NOMO-1 (cell line): Measurements from ENCODE around the gene APOBEC3B.
"Not testable (repeated sequence)": the region's sequence is repeated elsewhere in the genome, so short reads cannot be mapped to it uniquely, and the experiment has no call there.

ENCODE experiments used
- DNase-seq, 2 experiments: peaks; one replicate each; lab custom pipeline; 2025; ENCODE audit not compliant: unreplicated experiment in 2 of 2; lab: John Stamatoyannopoulos, UW

Gene APOBEC3B

DNA sequence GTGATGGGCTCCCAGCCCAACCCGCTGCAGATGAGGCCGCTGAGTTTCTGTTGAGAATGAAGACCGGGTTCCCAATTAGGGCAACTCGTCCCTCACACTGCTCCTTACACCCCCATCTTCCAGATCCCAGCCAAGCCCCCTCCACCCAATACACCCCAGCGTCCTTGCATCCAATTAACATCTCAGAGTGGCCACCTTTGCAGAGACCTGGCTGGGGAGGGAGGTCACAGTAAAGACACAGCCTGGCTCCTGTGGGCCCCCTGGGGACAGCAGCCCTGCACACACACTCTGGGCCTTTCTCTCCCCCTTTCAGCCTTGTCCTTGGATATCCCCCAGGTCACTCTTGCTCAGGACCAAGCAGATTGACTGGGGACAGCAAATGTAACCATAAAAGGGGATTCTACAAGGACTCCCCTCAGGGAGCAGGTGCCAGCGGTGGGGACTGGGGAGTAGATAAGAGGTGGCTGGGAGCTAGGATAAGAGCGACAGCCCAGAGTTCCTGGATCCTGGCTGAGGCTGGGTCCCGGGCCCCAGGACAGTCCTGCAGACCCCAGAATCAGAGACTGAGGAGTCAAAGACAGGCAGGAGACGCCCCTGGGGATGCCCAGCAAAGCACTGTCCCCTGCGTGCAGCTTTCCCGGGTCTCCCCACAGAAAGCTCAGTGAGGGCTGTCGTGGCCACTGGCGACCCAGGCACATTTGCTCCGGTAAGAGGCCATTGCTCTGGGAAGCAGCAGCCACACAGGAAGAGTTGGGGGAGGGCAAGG is 16.4 kb upstream of the APOBEC3B start:
- DNase-seq, result no peak

DNA sequence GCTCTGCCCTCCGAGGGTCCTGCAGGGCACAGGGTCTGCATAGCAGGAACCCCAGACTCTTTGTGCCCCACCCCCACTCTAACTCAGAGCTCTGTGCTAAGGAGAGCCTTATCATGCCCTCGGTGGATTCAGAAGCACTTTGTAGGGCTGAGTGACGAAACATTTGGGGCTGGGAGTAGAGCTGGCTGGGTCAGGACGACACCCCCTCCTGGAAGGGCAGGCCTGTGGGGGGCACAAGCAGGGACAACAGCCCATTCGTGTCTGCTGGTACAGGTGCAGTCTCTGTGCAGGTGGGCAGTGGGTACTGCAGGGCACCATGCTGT is 15.8 kb upstream of the APOBEC3B start:
- DNase-seq, result no peak

DNA sequence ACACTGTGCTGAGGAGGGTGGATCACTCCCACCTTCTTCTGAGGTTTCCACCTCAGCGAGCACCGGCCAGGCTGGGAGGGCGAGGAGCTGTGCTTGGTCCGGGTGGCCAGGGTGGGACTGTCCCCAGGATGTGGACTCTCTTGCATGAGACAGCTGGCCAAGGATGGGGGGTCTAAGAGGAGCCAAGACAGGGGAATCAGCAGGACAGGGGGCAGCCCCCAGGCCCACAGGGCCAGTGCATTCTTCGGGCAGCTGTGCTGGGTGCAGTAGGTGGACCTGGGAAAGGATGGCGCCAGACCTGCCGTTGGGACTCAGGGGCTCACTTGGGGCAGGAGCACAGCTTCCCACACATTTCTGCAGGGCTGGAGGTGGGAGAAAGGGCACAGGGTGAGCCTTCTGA is 15.2 kb upstream of the APOBEC3B start:
- no peak for DNase-seq

DNA sequence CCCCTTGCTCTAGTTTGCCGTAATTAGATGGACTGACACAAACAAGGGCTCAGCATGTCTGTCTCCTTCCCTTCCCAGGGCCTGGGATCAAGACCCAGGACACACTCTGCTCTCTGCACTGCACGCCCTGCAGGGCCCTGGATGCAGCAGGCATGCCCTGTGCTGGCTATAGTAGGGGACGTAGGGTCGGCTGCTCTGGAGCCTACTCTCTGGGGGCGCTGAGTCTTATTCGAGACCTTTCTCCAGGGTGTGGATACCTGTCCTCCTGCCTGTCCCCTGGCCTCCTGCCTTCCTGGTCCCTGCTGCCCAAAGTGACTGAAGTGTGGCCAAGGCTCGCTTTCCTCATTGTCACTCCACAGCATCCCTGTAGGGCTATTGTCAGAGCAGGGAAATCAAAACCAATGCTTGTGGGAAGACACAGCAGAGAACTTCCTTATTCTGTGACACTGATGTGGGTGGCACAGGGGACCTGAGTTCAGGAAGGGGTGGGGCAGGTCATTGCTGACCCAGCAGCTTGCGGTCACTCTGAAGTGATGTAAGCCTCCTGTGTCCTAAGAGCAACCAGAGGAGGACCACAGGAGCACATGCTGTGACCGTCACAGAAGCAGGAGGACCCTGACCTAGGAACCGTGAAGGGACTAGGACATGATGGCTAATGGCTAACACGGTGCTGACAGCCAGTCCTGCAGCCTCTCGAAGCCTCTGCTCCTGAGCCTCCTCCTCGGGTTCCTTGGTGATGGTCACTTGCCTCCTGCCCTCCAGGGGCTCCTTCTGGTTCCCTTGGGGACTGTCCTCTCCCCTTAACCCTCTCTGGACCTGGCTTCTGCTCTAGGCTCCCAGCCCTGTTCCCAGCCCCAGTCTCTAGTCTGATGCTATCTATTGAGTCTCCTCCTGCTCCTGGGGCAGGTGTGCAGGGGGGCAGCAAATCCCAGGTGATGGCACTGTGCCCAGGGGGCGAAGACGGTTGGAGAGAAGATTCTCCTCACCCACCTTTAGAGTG is 14.4 kb upstream of the APOBEC3B start:
- DNase-seq, result peak; percentile 83 to 87

DNA sequence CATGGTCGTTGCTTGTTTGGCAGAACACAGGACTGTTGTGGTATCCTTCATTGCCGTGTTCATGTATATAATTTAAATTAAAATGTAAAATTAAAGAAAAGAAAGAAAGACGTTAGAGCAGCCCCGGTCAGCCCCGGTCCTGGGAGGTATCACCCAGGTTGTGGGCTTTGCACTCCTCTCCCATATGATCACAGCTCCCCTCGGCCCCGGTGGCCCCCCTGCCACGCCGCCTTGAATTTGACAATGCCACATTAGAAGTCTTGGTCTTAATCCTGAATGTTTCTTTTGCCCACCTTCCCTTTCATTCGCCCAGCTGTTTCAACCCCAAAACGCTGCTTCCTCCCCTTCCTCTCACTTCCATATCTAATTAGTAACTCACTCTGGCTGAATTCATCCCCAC is 13.3 kb upstream of the APOBEC3B start:
- DNase-seq, result no peak

DNA sequence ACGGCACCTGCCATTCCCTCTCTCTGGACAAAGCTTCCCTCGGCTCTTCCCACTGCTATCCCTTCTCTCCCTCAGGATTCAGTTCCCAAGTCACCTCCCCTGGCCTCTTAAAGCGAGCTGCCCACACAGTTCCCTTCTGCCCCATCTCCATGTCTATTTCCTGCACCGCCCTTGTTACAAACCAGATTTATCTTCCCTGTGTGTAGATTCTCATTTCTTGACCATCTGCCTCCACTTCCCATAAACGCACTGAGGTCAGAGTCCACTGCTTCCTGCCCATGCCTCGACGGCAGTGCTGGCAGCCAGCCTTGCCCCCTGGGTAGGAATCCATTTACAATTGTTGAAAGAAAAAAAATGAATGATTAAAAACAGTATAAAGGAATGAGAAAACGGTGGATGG is 11.6 kb upstream of the APOBEC3B start:
- DNase-seq, result no peak

DNA sequence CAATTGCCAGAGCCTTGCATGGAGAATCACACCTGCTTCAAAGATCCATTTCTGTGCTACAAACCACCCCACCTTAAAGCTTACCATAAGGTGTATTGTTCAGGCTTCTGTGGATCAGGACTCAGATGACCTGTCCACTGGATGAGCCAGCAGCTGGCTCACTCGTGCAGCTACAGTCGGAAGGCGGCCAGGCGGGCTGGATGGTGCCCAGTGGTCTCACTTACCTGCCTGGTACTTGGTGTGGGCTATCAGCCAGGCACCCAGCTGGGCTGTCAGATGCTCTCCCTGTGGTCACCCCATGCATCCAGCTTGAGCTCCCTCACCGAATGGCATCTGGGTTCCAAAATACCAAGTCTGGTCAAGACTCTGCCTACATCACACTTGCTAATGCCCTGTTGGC is 10.9 kb upstream of the APOBEC3B start:
- DNase-seq, result no peak

DNA sequence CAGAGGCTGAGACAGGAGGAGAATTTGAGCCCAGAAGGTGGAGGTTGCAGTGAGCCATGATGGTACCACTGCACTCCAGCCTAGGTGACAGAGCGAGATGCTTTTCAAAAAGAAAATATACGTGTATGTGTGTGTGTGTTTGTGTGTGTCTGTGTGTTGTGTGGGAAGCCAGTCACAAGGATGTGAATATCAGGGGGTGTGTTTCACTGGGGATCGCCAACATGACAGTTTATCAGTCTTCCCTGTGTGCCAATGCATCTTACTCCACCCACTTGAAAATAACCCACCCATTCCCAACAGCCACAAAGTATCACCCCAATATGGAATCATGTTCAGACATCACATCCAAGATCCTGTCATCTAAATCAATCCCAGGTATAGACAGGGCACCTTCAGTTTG is 10.4 kb upstream of the APOBEC3B start:
- DNase-seq, result no peak

DNA sequence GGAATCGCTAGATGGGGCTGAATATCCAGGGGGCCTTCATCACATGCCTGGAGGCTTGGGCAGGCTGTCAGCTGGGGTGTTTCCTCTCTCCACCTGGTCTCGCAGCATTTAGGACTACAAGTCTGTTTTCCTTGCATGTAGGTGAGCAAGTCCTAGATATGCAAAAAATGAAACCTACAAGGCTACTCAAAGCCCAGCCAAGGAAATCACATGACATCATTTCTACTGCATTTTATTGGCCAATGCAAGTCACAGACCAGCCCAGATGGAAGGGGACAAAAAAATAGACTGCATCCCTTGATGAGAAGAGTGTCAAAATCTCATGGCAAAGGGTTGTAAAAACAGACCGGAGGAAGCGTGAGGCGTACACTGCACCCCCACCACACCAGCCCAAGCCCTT is 9.6 kb upstream of the APOBEC3B start:
- DNase-seq, result no peak

DNA sequence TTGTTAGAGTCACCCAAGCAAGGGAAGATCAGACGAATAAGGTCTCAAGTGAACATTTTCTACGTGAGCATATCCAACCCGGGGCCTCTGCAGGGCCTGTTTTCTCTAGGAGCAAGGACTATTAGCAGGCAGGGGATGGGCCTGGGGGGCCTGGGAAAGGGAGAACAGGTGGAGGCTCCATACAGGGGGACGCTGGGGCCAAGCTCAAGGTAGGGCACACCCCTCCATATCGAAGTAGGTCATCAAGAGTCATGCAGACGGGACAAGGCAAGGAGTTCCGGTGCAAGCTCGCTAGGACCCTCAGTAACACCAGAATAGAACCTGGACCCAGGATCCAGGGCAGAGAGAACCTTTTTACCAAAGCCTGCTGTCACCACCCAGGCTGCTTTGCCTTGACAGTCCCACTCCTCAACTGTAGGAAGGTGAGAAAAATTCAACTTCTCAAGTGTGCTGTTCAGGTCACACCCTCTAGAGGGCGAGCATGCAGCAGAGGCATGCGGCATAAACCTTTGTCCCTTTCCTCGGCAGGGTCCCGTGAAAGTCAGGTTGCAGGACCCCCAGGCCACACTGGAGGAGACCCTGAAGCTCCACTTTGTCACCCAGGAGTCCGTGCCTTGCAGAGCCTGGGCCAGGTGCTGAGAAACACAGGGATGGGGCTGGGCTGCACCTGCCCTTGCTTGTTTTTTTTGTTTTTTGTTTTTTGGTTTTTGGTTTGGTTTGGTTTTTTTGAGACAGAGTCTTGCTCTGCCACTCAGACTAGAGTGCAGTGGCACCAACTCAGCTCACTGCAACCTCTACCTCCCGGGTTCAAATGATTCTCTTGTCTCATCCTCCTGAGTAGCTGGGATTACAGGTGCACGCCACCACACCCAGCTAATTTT is 8.6 kb upstream of the APOBEC3B start:
- DNase-seq, result peak in 1 of 2 experiments; percentile 26

DNA sequence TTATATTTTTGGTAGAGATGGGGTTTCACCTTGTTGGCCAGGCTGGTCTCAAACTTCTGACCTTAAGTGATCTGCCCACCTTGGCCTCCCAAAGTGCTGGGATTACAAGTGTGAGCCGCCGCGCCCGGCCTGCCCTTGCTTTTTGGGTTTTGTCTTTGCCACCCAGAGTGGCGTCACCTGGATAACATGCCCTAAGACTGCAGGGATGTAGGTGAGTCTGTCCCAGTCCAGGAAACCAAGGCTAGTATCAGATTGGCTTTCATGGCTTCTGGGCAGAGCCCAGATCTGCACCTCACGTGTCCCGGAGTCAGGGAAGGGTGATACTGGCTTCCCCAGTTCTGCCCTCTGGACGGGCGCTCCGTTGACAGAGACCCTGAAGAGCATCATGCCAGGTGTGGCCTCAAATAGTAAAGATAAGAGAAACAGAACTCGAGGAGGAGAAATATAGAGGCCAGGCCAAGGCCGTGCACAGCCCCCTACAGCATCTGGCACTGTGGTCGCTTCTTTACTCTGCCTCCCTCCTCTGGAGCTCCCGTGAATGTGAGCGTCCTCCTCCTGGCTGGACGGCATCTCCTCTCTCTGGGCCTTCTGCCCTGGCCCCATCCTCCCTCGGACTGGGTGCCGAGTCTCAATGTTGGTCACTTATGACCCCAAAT is 7.8 kb upstream of the APOBEC3B start:
- no peak for DNase-seq

DNA sequence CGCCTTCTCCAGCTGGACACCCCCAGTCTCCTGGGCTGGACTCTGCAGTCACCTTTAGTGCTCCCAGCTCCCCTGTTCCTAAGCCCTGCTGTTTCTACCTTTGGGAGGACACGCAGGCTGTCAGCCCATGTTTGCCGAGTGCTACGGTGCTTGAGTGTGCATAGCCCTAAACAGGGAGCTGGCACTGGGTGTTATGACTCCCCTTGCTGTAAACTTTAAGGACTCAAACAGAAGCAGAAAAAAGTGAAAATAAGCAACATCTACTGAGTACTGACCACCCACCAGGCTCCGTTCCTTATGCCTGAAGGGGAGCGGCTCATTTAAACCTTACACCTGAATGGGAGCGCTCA is 7.3 kb upstream of the APOBEC3B start:
- no peak for DNase-seq

DNA sequence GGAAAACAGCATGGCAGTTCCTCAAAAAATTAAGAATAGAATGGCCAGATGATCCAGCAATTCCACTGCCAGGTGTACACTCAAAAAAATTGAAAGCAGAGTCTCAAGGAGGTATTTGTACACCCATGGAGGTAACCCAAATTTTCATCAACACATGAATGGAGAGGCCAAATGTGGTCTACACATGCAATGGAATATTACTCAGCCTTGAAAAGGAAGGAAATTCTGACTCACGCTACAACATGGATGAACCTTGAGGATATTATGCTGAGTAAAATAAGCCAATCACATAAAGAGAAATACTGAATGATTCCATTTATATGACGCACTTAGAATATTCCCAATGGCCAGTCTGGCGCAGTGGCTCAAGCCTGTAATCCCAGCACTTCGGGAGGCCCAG is 4.9 kb upstream of the APOBEC3B start:
- DNase-seq, result not testable (repeated sequence)

DNA sequence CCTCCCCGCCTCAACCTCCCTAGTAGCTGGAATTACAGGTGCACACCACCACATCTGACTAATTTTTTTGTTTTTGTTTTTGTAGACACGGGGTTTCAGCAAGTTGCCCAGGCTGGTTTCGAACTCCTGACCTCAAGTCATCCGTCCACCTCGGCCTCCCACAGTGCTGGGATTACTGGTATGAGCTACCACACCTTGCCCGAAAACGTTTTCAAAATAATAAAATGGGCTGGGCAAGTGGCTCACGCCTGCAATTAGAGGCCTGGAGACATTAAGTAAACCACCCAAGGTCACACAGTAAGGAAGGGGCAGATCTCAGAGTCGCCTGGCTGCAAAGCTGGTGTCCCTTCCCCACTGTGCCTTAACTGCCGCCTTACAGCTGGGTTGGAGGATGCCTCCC is 1.6 kb upstream of the APOBEC3B start:
- DNase-seq, result not testable (repeated sequence)

DNA sequence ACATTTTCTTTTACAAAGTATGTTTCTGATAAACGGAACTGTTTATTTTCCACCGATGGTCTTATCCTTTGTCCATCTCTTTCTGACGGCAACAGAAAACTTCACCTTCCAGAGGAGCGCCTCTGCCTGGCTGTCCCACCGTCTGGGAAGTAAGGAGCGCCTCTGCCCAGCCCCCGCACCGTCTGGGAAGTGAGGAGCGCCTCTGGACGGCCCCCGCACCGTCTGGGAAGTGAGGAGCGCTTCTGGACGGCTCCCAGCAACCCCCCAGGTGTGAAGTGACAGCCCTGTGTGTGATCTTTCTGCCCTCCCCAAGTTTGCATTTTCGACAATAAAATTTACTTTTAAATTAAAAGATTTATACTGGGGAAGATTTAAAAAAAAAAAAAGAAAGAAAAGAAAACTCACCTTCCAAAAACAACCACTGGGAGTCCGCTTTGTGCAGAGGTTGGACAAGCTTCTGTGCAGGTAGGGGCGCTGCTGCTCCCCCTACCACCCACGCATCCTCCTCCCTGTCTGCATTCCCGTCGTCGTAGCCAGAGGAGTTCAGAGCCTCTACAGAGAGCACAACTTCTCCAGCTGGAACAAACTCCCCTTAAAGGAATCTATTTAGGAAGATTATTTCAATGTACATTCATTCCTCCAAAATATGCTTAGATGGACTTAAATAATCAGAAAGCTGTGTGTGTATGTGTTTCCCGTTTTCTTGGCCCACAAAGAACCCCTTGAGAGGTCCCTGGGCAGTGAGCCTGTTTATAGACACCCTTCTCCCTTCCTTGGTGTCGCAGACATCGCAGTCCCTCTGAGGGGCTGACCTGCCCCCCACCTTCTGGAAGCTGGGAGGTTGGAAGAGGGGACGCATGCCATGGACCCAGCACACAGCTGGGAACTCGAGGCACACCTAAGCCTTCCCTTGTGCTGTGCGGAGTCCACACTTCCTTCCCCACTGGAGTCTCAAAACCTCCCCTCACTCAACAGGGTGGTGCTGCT is 849 bp upstream of the APOBEC3B start:
- no peak for DNase-seq

DNA sequence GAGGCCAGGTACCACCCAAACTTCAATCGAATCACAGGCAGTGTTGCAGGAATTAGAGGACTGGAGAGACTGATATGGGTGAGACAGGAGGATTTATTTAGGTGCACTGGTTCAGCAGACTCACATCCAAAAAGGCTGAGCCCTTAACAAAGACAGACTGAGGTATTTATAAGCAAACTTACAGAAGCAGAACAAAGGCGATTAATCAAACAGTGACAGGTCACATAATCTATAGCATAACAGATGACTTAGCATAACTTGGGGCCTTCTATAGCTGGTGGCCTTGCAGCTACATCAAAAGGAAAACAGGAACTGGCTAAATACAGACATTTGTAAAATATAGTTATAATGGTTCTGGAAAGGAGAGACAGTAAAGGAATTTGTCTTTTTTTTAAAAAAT is 2.1 kb downstream of the APOBEC3B start:
- DNase-seq, result peak; percentile 72 to 79

DNA sequence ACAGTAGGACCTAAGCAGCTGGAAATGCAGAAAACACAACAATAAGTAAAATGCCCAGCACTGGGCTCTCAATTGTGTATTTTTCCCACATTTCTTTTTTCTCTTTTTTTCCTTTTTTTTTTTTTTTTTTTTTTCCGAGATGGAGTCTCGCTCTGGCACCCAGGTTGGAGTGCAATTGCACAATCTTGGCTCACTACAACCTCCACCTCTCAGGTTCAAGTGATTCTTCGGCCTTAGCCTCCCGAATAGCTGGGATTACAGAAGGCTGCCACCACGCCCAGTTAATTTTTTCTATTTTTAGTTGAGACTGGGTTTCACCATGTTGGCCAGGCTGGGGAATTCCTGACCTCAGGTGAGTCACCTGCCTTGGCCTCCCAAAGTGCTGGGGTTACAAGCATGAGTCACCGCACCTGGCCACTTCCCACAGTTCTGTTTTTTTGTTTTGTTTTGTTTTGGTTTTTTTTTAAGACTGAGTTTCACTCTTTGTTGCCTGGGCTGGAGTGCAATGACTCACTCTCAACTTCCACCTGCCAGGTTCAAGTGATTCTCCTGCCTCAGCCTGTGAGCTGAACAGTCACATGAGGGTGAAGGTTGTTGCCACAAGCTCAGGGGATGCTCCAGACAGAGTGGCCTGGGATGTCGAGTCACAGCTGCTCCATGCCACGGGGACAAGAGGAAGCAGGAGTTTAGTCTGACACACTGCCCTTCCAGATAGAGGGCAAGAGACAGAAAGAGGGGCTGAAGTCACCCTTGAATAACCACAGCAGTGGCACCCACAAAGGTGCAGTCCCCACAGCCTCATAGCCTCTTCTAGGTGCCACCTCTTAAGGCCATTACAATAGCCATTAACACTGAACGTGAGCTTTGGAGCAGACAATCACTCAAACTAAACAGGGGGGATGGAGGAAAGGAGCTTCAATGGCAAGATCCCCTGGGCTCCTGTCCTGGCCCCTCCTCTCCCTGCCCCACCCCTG is 2.9 kb downstream of the APOBEC3B start:
- DNase-seq, result not testable (repeated sequence)

DNA sequence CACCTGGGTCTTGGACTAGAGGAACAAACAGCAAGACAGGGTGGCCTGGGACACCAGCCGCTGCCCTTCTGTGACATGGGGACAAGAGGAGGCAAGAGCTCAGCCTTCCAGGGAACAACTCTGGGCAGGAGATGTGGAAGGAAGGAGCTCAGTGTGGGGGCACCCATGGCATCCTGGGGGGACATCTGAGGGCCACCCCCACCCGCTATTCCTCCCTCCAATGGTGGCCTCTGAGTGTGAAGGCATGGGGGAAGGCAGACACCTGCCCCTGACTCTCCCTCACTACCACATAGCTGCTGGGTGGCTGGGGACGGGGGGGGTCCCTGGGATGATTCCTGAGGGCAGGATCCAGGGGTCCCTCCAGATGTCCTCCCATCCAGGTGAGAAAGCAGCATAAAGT is 4.5 kb downstream of the APOBEC3B start:
- no peak for DNase-seq
